Adrenal gland (tissue), 5 donors: ENCODE results near the gene PDE10A.

ENCODE experiments used
- CTCF ChIP-seq, 6 experiments: fragments of 450-650 bp in 4 of 6; fragments of 200-600 bp in 2 of 6; sonication (generic) in 1 of 6; IDR thresholded peaks; 1 replicate in 5 of 6; 2 replicates in 1 of 6; pipeline versions ENCODE4 v1.5.1 to v1.8.0; 2016 to 2021; ENCODE audit warnings: antibody characterized with exemption in 6 of 6, mild to moderate bottlenecking in 2 of 6, moderate library complexity in 1 of 6
- POLR2A ChIP-seq, 2 donors: fragments of 450-650 bp; IDR thresholded peaks; one replicate each; pipeline ENCODE4 v1.6.1; 2017; ENCODE audit warnings: antibody characterized with exemption in 2 of 2, mild to moderate bottlenecking in 2 of 2, moderate library complexity in 1 of 2
- donor health status: DM: no; HTN: no; CAD: no.

- no peak for TF ChIP-seq POLR2A (IDR thresholded peaks at IDR 0.05)
- no peak for TF ChIP-seq CTCF (IDR thresholded peaks at IDR 0.05)
These were observed 182.1 kb downstream of the PDE10A start for GRCh38 chr6:165480916-165481315.
